CD14-positive monocyte (primary cell): ENCODE measurements around the gene GBX1. TPM values are rescaled to one million over a fixed set of nuclear protein-coding genes. Genes with fewer than 3 reads are reported as not detected.

Source experiments
- DNase-seq, 3 donors: peaks; one replicate each; pipeline ENCODE4 v3.0.0-alpha.2; 2011 to 2022
- H2AFZ ChIP-seq: 2 replicates; pipeline ENCODE4 v1.6.0; 2012; ENCODE audit warnings: mild to moderate bottlenecking, low read depth, low read length, inconsistent platforms; ENCODE audit not compliant: insufficient read depth, poor library complexity, severe bottlenecking
- H3K27ac ChIP-seq, 2 donors: 1 replicate in 1 of 2; 2 replicates in 1 of 2; pipeline ENCODE4 v1.5.1; 2012 to 2013; ENCODE audit warnings: low read length in 2 of 2, control low read depth in 1 of 2, inconsistent platforms in 1 of 2, low read depth in 1 of 2, mild to moderate bottlenecking in 1 of 2
- H3K27me3 ChIP-seq, 2 donors: one replicate each; pipeline versions ENCODE4 v1.6.0 to v1.6.1; 2011 to 2013; ENCODE audit warnings: low read length in 2 of 2; ENCODE audit not compliant: control insufficient read depth in 2 of 2, insufficient read depth in 2 of 2
- H3K36me3 ChIP-seq, 2 donors: replicated peaks in 1 of 2; 1 replicate in 1 of 2; 2 replicates in 1 of 2; pipeline versions ENCODE4 v1.5.1 to v1.6.1; 2012 to 2013; ENCODE audit warnings: low read length in 2 of 2, control low read depth in 1 of 2, inconsistent platforms in 1 of 2, mild to moderate bottlenecking in 1 of 2; ENCODE audit not compliant: insufficient read depth in 2 of 2, control insufficient read depth in 1 of 2
- H3K4me1 ChIP-seq, 2 donors: 1 replicate in 1 of 2; 2 replicates in 1 of 2; pipeline versions ENCODE4 v1.5.1 to v1.6.1; 2012 to 2013; ENCODE audit warnings: low read length in 2 of 2, control low read depth in 1 of 2, inconsistent platforms in 1 of 2, mild to moderate bottlenecking in 1 of 2, moderate library complexity in 1 of 2; ENCODE audit not compliant: insufficient read depth in 2 of 2, control insufficient read depth in 1 of 2
- H3K4me2 ChIP-seq: replicated peaks from 2 replicates; pipeline ENCODE3; 2012; ENCODE audit warnings: low read length, moderate library complexity, mild to moderate bottlenecking; ENCODE audit not compliant: poor library complexity, severe bottlenecking; ENCODE audit errors: extremely low read depth
- H3K4me3 ChIP-seq, 3 experiments: fragments of 200-600 bp in 1 of 3; sonication (generic) in 1 of 3; replicated peaks in 1 of 3; 1 replicate in 2 of 3; 2 replicates in 1 of 3; pipeline ENCODE4 v1.5.1; 2011 to 2013; ENCODE audit warnings: low read length in 3 of 3, mild to moderate bottlenecking in 3 of 3, control low read depth in 2 of 3, low read depth in 2 of 3, inconsistent platforms in 1 of 3, moderate library complexity in 1 of 3
- H3K79me2 ChIP-seq: 2 replicates; pipeline ENCODE4 v1.6.0; 2012; ENCODE audit warnings: mild to moderate bottlenecking, control low read depth, inconsistent platforms, low read length, moderate library complexity; ENCODE audit not compliant: insufficient read depth
- H3K9ac ChIP-seq: 2 replicates; pipeline ENCODE4 v1.6.0; 2017; ENCODE audit warnings: low read length, mild to moderate bottlenecking; ENCODE audit not compliant: insufficient read depth, poor library complexity, severe bottlenecking
- H3K9me3 ChIP-seq, 2 donors: replicated peaks in 1 of 2; 1 replicate in 1 of 2; 2 replicates in 1 of 2; pipeline versions ENCODE4 v1.5.1 to v1.6.1; 2012 to 2013; ENCODE audit warnings: low read length in 2 of 2, control low read depth in 1 of 2; ENCODE audit not compliant: control insufficient read depth in 1 of 2, insufficient read depth in 1 of 2
- H4K20me1 ChIP-seq: 2 replicates; pipeline ENCODE4 v1.6.0; 2012; ENCODE audit warnings: mild to moderate bottlenecking, low read length, control low read depth, moderate library complexity; ENCODE audit not compliant: insufficient read depth
- H3K27ac Mint-ChIP-seq, 7 donors: one replicate each; pipeline ENCODE4 v1.8.0; 2020; ENCODE audit warnings: mild to moderate bottlenecking in 7 of 7, mixed read lengths in 7 of 7, moderate library complexity in 6 of 7, inconsistent platforms in 2 of 7
- H3K27me3 Mint-ChIP-seq, 3 donors: one replicate each; pipeline ENCODE4 v1.8.0; 2021 to 2022; ENCODE audit warnings: low read depth in 3 of 3, mild to moderate bottlenecking in 3 of 3, mixed read lengths in 3 of 3, moderate library complexity in 3 of 3, inconsistent platforms in 1 of 3
- H3K36me3 Mint-ChIP-seq, 2 donors: one replicate each; pipeline ENCODE4 v1.8.0; 2020; ENCODE audit warnings: mixed read lengths in 2 of 2, inconsistent platforms in 1 of 2, mild to moderate bottlenecking in 1 of 2
- H3K4me1 Mint-ChIP-seq: one replicate; pipeline ENCODE4 v1.8.0; 2020; ENCODE audit warnings: mild to moderate bottlenecking, mixed read lengths
- H3K4me3 Mint-ChIP-seq, 2 donors: one replicate each; pipeline ENCODE4 v1.8.0; 2020; ENCODE audit warnings: mild to moderate bottlenecking in 2 of 2, mixed read lengths in 2 of 2, moderate library complexity in 1 of 2
- H3K9me3 Mint-ChIP-seq, 7 donors: one replicate each; pipeline ENCODE4 v1.8.0; 2020 to 2022; ENCODE audit warnings: mixed read lengths in 7 of 7, mild to moderate bottlenecking in 6 of 7, moderate library complexity in 6 of 7, inconsistent platforms in 2 of 7
- WGBS: methylation state at CpG from one replicate; pipeline ENCODE4 v1.1.5; 2013; ENCODE audit warnings: missing lambda C conversion rate; ENCODE audit not compliant: insufficient coverage; 5-methylcytosine and 5-hydroxymethylcytosine counted together
- intact Hi-C, 2 donors: fragments of 100-400 bp; cut with micrococcal nuclease; formaldehyde crosslinking; loops; one replicate each; pipeline versions ENCODE4 v1.15.0 to v1.15.1; 2023
- polyA plus RNA-seq, 3 donors: library from polyadenylated mRNA; depleted of rRNA in 1 of 3; unstranded in 2 of 3; stranded (reverse) in 1 of 3; fragments of 300-500 nt in 2 of 3; fragments of >200 nt in 1 of 3; fragmentation: Illumina TruSeq in 2 of 3; gene quantifications; 1 replicate in 2 of 3; 2 replicates in 1 of 3; pipeline ENCODE4 v1.2.3, GENCODE V29; 2012 to 2021
- TF ChIP-seq, protein P1 (sequence below): fragments of 200-600 bp; IDR thresholded peaks from one replicate; pipeline ENCODE4 v1.8.0; 2022; ENCODE audit warnings: antibody characterized with exemption, mild to moderate bottlenecking

Gene GBX1
- polyA plus RNA-seq, 3 donors = not detected

DNA sequence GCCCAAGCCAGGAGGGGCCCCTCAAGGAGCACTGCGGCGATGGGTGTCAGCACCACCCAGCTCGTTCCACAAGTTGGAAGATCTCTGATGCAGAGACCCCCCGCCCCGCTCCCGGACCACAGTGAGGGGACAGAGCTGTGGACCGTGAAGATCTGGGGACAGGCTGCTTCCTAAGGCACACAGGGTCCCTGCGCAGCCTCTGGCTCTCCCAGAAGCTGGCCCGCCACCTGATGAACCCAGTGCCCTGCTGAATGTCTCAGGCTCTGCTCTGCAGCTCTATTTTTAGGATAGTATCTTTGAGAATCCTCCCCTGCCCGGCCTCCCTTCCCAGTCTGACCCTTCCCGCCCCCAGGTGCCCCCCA lies 29.7 kb downstream of the GBX1 start:
- Mint-ChIP-seq H3K9me3 (no peaks in the 10 kb centered on the region), H3K4me1 (no peaks in the 10 kb centered on the region), H3K27me3 (peaks cover 0 to 3% (median 2%) of the 10 kb centered on the region in 3 donors), H3K4me3 (no peak overlapping the region), H3K36me3 (peaks cover 56 to 58% of the 10 kb centered on the region in 2 donors), H3K27ac (no peak overlapping the region)
- H3K9me3 ChIP-seq = no peaks in the 10 kb centered on the region
- H3K36me3 ChIP-seq = peaks cover 44 to 76% of the 10 kb centered on the region in 2 donors
- no peak overlapping the region for H3K4me3 ChIP-seq
- H3K4me1 ChIP-seq = no peaks in the 10 kb centered on the region
- H2AFZ ChIP-seq = no peak overlapping the region
- no peaks in the 10 kb centered on the region for H3K27me3 ChIP-seq
- 96% methylated on average over 6 of the region's 11 CpGs for WGBS
- no peaks in the 10 kb centered on the region for H3K79me2 ChIP-seq
- H3K4me2 ChIP-seq = no peak overlapping the region
- intact Hi-C loops = no loop called here
- no peak overlapping the region for H3K27ac ChIP-seq
- H4K20me1 ChIP-seq = peaks cover 4% of the 10 kb centered on the region
- TF ChIP-seq, protein P1, sequence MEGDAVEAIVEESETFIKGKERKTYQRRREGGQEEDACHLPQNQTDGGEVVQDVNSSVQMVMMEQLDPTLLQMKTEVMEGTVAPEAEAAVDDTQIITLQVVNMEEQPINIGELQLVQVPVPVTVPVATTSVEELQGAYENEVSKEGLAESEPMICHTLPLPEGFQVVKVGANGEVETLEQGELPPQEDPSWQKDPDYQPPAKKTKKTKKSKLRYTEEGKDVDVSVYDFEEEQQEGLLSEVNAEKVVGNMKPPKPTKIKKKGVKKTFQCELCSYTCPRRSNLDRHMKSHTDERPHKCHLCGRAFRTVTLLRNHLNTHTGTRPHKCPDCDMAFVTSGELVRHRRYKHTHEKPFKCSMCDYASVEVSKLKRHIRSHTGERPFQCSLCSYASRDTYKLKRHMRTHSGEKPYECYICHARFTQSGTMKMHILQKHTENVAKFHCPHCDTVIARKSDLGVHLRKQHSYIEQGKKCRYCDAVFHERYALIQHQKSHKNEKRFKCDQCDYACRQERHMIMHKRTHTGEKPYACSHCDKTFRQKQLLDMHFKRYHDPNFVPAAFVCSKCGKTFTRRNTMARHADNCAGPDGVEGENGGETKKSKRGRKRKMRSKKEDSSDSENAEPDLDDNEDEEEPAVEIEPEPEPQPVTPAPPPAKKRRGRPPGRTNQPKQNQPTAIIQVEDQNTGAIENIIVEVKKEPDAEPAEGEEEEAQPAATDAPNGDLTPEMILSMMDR = no peak
- no peak for DNase-seq
- no peak overlapping the region for H3K9ac ChIP-seq

DNA sequence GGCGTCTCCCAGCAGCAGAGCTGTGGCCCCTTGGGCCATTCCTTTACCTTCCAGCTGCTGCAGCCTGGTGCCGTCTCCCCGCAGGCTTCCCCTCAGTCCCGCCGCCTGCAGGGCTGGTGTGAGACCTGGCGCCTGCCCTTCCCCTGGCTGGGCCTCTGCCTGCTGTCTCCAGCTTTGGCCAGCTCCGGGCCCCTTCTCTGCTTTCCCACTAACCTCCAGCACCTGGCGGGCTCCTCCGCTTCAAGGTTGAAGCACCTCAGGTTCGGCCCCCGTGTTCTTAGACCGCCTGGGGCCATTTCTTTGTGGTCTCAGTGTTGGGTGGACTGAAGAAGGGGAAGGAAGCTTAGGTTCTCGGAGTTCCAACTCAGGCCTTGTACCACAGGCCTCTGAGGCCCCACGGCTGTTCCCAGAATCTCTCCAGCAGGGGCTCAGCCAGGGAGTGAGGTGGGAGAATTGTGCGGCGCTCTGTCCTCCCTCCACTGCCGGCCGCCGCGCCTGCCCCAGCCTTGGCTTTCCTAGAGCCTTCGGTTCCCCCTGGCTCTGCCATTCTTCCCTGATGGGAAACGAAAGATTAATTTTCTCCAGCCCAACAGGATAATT lies 30.3 kb downstream of the GBX1 start:
- Histone ChIP-seq H3K79me2 (no peaks in the 10 kb centered on the region), H3K9me3 (no peaks in the 10 kb centered on the region), H3K27ac (no peak overlapping the region), H3K27me3 (no peaks in the 10 kb centered on the region), H3K4me3 (no peak overlapping the region), H3K36me3 (peaks cover 42 to 76% of the 10 kb centered on the region in 2 donors), H3K9ac (no peak overlapping the region), H3K4me2 (no peak overlapping the region), H4K20me1 (peaks cover 4% of the 10 kb centered on the region), H3K4me1 (no peaks in the 10 kb centered on the region), H2AFZ (no peak overlapping the region)
- TF ChIP-seq, protein P1 = no peak
- H3K36me3 Mint-ChIP-seq = peaks cover 53 to 54% of the 10 kb centered on the region in 2 donors
- DNase-seq = no peak
- H3K27ac Mint-ChIP-seq = no peak overlapping the region
- no peaks in the 10 kb centered on the region for H3K9me3 Mint-ChIP-seq
- H3K4me1 Mint-ChIP-seq = no peaks in the 10 kb centered on the region
- WGBS = 83% methylated on average over 11 of the region's 22 CpGs
- H3K4me3 Mint-ChIP-seq = no peak overlapping the region
- peaks cover 0 to 2% (median under 1%) of the 10 kb centered on the region in 3 donors for H3K27me3 Mint-ChIP-seq
- intact Hi-C loops = no loop called here
